Loucy (cell line): ENCODE data around the gene BZW2.
"Not testable (repeated sequence)": the region's sequence is repeated elsewhere in the genome, so short reads cannot be mapped to it uniquely, and the experiment has no call there.

Experiments used
- H2AFZ ChIP-seq: fragments of 200-600 bp; sonication (generic); 2 replicates; pipeline ENCODE4 v1.6.0; 2016; ENCODE audit warnings: antibody characterized with exemption, mild to moderate bottlenecking, low read length, moderate library complexity
- H3F3A ChIP-seq: fragments of 200-600 bp; 2 replicates; pipeline ENCODE4 v1.6.0; 2016; ENCODE audit warnings: antibody characterized with exemption, low read depth, mild to moderate bottlenecking
- H3K27me3 ChIP-seq: fragments of 200-600 bp; sonication (generic); 2 replicates; pipeline ENCODE4 v1.6.1; 2014; ENCODE audit warnings: low read length, mild to moderate bottlenecking; ENCODE audit not compliant: insufficient read depth, poor library complexity, severe bottlenecking
- H3K36me3 ChIP-seq: fragments of 200-600 bp; sonication (generic); 2 replicates; pipeline ENCODE4 v1.6.1; 2016; ENCODE audit warnings: low read length; ENCODE audit not compliant: insufficient read depth
- H3K4me1 ChIP-seq: fragments of 200-600 bp; sonication (generic); 2 replicates; pipeline ENCODE4 v1.5.1; 2014; ENCODE audit warnings: low read length, mild to moderate bottlenecking; ENCODE audit not compliant: insufficient read depth, poor library complexity, severe bottlenecking
- H3K4me2 ChIP-seq: fragments of 200-600 bp; sonication (generic); 2 replicates; pipeline ENCODE4 v1.6.0; 2014; ENCODE audit warnings: antibody characterized with exemption, low read length, low read depth, mild to moderate bottlenecking; ENCODE audit not compliant: poor library complexity, severe bottlenecking
- H3K4me3 ChIP-seq: fragments of 200-600 bp; sonication (generic); 2 replicates; pipeline ENCODE4 v1.5.1; 2014; ENCODE audit warnings: low read length, mild to moderate bottlenecking, mixed read lengths; ENCODE audit not compliant: poor library complexity, severe bottlenecking
- H3K79me2 ChIP-seq: fragments of 200-600 bp; sonication (generic); 2 replicates; pipeline ENCODE4 v1.6.1; 2014; ENCODE audit warnings: low read length; ENCODE audit not compliant: insufficient read depth
- H3K9ac ChIP-seq: fragments of 200-600 bp; sonication (generic); 2 replicates; pipeline ENCODE4 v1.6.0; 2014; ENCODE audit warnings: mild to moderate bottlenecking, low read depth, low read length, moderate library complexity; ENCODE audit not compliant: poor library complexity, severe bottlenecking
- H3K9me2 ChIP-seq: fragments of 200-600 bp; sonication (generic); replicated peaks from 2 replicates; pipeline ENCODE4 v1.6.1; 2016; ENCODE audit warnings: low read depth, low read length, mixed read lengths
- H3K9me3 ChIP-seq: fragments of 200-600 bp; sonication (generic); 2 replicates; pipeline ENCODE4 v1.6.1; 2014; ENCODE audit warnings: mild to moderate bottlenecking, antibody characterized with exemption, low read length, low read depth; ENCODE audit not compliant: insufficient read depth
- H4K20me1 ChIP-seq: fragments of 200-600 bp; sonication (generic); 2 replicates; pipeline ENCODE4 v1.6.0; 2014; ENCODE audit warnings: antibody characterized with exemption, low read length, mild to moderate bottlenecking; ENCODE audit not compliant: insufficient read depth, poor library complexity, severe bottlenecking
- CTCF ChIP-seq: fragments of 200-600 bp; sonication (generic); conservative IDR thresholded peaks from 2 replicates; pipeline ENCODE4 v1.5.1; 2014; ENCODE audit warnings: mild to moderate bottlenecking, antibody characterized with exemption, low read length
- EZH2phosphoT487 ChIP-seq: fragments of 200-600 bp; IDR thresholded peaks from 2 replicates; pipeline ENCODE4 v1.6.1; 2018; ENCODE audit warnings: antibody characterized with exemption, mild to moderate bottlenecking, moderate library complexity, borderline replicate concordance

The BZW2 gene

GRCh38 chr7:16675277-16675676 lies 29.3 kb downstream of the BZW2 start:
- Histone ChIP-seq H3F3A (no peaks in the 10 kb centered on the region), H3K27me3 (no peaks in the 10 kb centered on the region), H3K36me3 (peaks cover 81% of the 10 kb centered on the region), H2AFZ (no peak overlapping the region), H3K79me2 (peaks cover 38% of the 10 kb centered on the region), H3K9ac (no peak overlapping the region), H4K20me1 (peaks cover 11% of the 10 kb centered on the region), H3K4me1 (peaks cover 9% of the 10 kb centered on the region), H3K4me2 (no peak overlapping the region), H3K9me3 (no peaks in the 10 kb centered on the region), H3K9me2 (no peaks in the 10 kb centered on the region; the same call in 1 of the 2 replicates), H3K4me3 (no peak overlapping the region)
- no peak for TF ChIP-seq EZH2phosphoT487
- no peak for TF ChIP-seq CTCF

GRCh38 chr7:16677978-16678494 lies 32.1 kb downstream of the BZW2 start:
- Histone ChIP-seq H3K36me3 (peaks cover 84% of the 10 kb centered on the region), H3K9me2 (no peaks in the 10 kb centered on the region; the same call in 1 of the 2 replicates), H3F3A (no peaks in the 10 kb centered on the region), H3K9me3 (no peaks in the 10 kb centered on the region), H3K27me3 (no peaks in the 10 kb centered on the region), H3K4me3 (no peak overlapping the region), H3K9ac (no peak overlapping the region), H2AFZ (no peak overlapping the region), H4K20me1 (no peaks in the 10 kb centered on the region), H3K4me2 (no peak overlapping the region), H3K4me1 (no peaks in the 10 kb centered on the region), H3K79me2 (peaks cover 11% of the 10 kb centered on the region; the same call in 1 of the 2 replicates)
- no peak for TF ChIP-seq CTCF
- no peak for TF ChIP-seq EZH2phosphoT487

GRCh38 chr7:16678645-16679566 lies 32.9 kb downstream of the BZW2 start:
- not testable (repeated sequence) for H3K9me3 ChIP-seq, H3K27me3 ChIP-seq, H3F3A ChIP-seq, H2AFZ ChIP-seq, H3K4me3 ChIP-seq, H3K9me2 ChIP-seq, H3K4me2 ChIP-seq, H3K4me1 ChIP-seq, H4K20me1 ChIP-seq, H3K79me2 ChIP-seq, H3K9ac ChIP-seq
- peaks cover 92% of the 10 kb centered on the region for H3K36me3 ChIP-seq
